ENCODE results near the gene TBR1.

TBR1 gene

GRCh38 chr2:161415987-161416707 lies at the start of gene TBR1:
TSS of gene TBR1 (plus strand) at chr2:161416297. CDS start at chr2:161416411, 114 bp downstream.
- DNase-seq, result no peak

DNA sequence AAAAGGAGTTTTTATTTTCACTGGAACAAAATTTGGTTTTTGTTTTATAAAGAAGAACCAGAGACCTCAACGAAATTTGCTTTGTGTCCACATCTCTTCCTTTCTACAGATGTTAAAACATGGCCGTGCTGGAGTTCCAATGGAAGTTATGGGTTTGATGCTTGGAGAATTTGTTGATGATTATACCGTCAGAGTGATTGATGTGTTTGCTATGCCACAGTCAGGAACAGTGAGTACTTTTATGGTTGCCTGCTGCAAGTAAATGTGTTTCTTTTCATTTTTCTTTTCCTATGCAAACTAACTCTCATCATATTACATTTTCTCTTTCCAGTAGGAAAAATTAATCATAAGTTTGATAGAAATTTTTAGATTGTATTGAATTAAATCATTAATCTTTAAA lies 48.4 kb upstream of the TBR1 start:
- DNase-seq, result no peak

GRCh38 chr2:161369311-161369710 lies 46.8 kb upstream of the TBR1 start:
- DNase-seq, result no peak

DNA sequence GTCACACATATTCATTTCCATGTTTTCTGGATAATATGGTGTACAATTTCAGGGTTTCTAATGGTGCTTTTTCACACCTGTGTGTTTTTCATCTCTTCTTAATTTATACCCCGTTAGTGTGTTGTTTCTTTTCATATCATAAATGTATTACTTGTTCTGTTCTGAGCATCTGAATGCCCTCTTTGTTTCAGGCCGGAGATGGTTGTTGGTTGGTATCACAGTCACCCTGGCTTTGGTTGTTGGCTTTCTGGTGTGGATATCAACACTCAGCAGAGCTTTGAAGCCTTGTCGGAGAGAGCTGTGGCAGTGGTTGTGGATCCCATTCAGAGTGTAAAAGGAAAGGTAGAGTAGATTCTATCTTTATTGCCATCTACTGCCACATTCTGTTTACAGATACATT lies 45.1 kb upstream of the TBR1 start:
- DNase-seq, result no peak

DNA sequence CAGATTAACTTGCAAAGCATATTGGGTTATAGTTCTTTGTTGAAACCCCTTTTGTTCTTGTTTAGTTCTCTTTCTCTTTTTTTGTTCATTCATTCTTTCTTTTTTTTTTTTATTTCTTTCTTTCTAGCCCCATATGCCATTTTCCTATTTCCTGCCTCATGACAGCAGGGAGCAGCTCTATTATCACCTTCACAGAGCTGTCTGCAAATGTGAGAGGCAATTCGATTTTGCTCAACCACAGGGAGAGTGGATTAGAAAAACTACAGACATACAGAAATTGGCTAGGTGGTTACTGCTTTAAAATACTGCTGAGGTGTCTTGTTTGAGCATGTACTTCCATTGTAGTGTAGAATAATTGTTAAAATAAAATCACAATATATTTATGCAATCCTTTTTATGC lies 44.2 kb upstream of the TBR1 start:
- DNase-seq, result no peak

GRCh38 chr2:161373942-161374341 lies 42.2 kb upstream of the TBR1 start:
- DNase-seq, result no peak

GRCh38 chr2:161374446-161374845 lies 41.7 kb upstream of the TBR1 start:
- DNase-seq, result no peak

DNA sequence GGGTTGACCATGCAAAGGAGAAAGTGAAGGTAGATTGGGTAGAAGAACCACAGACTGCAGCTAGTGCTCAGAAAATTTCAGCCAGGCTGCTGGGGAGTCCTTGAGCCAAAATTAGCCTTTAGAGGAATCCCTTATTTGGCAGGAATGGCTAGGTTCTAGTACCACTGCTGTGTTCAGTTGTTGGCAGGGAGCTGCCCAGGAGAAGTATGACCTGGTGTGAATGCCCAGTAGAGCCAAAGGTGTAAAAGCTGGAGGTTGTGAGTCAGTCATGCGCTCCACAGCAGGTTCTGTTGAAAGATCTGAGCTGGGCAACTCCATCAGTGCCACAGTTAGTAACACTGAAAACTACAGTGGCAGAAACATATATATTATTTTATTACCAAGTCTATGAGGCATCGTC lies 36.4 kb upstream of the TBR1 start:
- no peak for DNase-seq

DNA sequence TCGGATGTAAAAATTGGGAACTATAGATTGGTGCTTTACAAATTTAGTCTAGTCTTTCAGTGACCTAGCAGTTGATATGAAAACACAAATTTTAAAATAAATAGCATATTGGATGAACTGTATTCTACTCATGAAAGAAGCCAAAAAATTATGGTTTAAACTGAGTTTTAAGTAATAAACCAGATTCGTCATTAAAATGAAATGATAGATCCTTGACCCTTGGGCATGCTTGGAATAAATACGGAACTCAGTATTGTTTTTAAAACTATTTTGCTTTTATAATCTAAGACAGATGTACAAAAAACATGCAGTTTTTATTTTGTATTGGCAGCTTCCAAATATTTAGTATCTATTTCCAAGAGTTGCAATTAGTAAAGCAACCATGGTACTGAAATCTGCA lies 34.6 kb upstream of the TBR1 start:
- DNase-seq, result no peak

DNA sequence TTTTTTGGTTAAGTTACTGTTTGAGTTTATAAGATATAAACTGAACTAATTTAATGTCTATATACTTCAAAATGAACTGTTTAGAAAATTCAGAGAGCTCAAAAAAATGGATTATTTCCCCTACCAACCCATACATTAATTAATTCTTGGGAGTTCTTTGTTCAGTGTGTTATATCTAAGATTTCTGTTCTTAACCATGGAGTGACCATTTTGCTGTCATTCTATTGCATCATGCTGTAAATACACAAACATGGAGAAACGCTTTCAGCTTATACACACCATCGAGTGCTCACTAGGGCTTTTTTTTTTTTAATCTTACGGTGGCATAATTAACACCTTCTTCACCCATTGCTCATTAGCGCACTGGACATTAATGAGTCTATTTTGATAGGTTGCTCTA lies 33.4 kb upstream of the TBR1 start:
- no peak for DNase-seq

- DNase-seq, result no peak
Observed at GRCh38 chr2:161384864-161385263, 31.2 kb upstream of the TBR1 start.

DNA sequence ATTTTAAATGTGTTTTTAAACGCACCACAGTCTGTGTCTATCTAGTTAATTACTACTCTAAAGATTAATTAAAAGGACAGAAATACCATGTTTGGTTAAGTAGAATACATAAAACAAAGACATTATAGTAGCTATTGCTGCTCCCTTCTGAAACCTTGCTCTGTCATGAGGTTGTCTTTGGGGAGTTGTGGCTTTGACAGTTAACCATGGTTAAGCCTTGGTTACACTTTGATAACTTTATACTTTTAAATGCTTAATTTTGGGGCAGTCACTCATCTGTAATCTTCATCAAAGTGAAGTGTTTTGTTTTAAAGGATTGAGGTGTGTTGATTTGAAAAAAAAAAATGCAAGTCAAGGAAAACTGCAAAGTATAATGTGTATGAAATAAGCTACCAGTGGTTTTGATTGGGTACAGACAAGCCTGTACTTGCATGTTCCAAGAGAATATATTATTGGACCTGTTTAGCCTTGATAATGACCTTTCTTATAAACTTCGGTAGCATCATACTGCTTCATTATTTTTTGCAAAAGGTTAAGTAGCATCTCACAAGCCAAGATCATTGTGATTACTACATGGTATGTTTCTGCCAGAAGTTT lies 29.8 kb upstream of the TBR1 start:
- DNase-seq, result no peak

- no peak for DNase-seq
Observed at GRCh38 chr2:161388146-161388779, 27.8 kb upstream of the TBR1 start.

DNA sequence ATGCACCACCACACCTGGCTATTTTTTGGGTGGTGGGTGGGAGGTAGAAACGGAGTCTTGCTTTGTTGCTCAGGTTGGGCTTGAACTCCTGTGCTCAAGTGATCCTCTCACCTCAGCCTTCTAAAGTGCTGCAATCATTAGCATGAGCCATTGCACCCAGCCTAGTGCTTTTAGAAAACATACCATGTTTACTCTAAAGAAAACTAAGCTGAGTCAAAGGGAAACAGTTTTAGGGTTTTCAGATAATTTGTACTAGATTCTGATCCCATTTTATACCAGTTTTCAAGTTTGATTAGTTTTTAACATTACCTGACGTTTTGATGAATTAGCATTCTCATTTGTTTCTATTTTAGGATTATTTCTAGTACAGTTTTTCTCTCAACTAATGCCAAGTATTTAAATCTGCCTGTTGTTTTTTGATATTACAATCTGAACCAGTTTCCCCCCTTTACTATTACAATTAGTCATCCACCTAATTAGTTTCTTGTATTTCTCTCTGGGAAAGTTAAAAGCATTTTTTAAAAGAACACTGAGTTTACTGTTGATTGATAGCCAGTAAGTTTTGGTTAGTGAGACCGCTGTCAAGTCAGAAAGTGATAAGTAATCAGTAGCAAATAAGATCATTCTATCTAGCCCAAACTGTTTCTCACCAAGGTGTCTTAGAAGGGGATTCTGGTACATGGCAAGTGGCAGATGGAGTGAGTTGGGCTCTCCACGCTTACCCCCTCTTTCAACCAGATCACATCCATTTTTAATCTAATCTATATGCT lies 24.2 kb upstream of the TBR1 start:
- no peak for DNase-seq

DNA sequence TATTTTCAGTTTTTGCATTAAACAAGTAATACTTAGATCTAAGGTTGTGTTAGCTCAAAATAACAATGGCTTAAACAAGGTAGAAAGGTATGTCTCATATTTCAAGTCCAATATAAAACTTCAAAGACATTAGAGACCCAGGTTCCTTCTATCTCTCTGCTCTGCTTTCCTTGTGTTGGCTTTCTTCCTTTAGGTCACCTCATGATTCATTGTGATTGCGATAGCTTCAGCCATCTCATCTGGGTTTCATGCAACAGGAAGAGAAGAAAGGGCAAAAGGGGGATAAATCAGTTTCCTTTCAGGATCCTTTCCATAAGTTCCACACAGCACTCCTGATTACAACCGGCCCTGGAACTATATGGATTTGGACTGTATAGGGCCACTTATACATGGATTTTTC lies 16.0 kb upstream of the TBR1 start:
- no peak for DNase-seq

DNA sequence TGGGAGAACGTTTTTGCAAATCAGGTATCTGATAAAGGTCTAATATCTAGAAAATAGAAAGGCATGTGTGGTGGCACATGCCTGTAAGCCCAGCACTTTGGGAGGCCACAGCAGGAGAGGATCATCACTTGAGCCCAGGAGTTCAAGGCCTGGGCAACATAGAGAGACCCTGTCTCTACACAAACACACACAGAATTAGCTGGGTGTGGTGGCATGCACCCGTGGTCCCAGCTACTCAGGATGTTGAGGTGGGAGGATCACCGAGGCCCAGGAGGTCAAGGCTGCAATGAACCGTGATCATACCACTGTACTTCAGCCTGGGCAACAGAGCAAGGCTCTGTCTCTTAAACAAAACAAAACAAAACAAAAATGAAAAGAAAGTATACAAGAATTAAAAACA lies 13.8 kb upstream of the TBR1 start:
- DNase-seq, result no peak

- no peak for DNase-seq
Observed at GRCh38 chr2:161406316-161406715, 9.8 kb upstream of the TBR1 start.

DNA sequence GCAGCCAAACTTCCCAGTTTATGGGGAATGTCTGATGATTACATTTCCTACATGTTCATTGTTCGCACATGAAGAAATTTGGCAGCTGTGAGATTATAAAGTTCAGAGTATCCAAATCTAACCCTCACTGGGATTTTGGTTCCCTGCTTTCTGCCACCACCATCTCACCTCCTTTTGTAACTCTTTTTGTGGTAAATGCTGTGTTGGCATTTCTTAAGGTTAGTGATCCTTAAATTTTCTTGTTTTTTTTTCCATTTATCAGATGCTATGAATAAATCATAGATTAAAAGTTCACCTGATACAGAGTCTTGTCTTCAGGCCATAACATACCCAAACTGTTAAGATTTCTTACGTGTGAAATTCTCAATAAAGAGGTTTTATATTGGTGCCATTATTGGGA lies 8.5 kb upstream of the TBR1 start:
- no peak for DNase-seq

GRCh38 chr2:161409308-161409907 lies 6.7 kb upstream of the TBR1 start:
- DNase-seq, result no peak

GRCh38 chr2:161412346-161412745 lies 3.8 kb upstream of the TBR1 start:
- no peak for DNase-seq

DNA sequence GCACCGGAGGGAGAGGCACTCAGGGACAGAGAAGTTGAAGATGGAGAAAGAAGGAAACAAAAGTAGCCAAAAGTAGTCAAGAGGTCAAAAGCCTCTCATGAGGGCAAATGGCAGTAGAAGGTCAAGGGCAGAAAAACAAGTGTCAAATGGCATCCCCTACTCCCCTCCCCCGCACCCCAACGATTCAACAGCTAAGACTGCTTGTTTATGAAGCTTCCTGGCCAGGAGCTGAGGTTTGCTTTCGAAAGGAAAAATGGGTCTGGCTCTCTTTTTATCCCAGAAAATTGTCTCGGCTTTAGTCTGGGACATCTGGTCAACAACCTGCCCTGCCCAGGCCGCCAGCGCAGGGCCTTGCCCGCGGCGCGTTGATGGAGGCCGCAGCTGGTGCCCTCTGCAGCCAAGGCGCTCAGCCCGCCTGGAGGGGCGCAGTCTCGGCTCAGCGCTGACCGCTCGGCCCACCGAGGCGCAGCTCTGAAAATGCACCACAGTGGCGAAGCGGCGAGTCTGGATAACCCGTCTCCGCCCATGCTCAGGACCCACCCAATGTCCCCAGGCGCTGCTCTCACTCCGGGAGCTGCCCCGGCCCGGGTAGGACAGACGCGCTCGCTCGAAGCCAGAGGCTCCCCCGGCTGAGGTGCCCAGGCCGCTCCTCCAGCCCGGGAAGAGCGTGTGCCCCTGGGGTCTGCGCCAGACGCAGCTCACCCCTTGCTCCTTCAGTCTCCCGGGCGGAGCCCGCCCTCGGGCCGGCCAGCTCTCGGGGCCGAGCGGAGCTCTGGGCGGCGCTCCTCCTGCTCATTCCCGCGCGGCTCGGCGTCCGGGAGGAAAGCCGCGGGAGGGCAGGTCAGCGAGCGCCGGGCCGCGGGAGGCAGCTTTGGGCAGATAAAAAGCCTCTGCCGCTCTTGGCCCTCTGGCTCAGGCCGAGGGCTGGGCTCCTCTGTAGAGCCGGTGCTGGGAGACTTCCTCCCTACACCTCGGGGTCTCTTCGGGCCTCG lies 1.8 kb upstream of the TBR1 start:
- no peak for DNase-seq

Measured in NCI-H2029 treated with DMSO at 0.1 percent for 48 hours (cell line).